Muscle layer of duodenum (tissue), 2 donors: ENCODE data around the gene CTSC.
"Not testable (repeated sequence)": the region's sequence is repeated elsewhere in the genome, so short reads cannot be mapped to it uniquely, and the experiment has no call there.

Experiments
- H3K27ac ChIP-seq: one replicate; pipeline ENCODE4 v1.7.0; 2013; ENCODE audit warnings: mild to moderate bottlenecking, low read length
- H3K27me3 ChIP-seq: one replicate; pipeline ENCODE4 v1.7.0; 2013; ENCODE audit warnings: low read depth, mild to moderate bottlenecking, control low read depth, low read length
- H3K36me3 ChIP-seq, 2 donors: one replicate each; pipeline ENCODE4 v1.7.0; 2013; ENCODE audit warnings: low read length in 2 of 2, control low read depth in 1 of 2, mild to moderate bottlenecking in 1 of 2; ENCODE audit not compliant: insufficient read depth in 2 of 2, control insufficient read depth in 1 of 2
- H3K4me1 ChIP-seq, 2 donors: one replicate each; pipeline ENCODE4 v1.7.0; 2013; ENCODE audit warnings: low read length in 2 of 2, mild to moderate bottlenecking in 2 of 2, control low read depth in 1 of 2, moderate library complexity in 1 of 2; ENCODE audit not compliant: insufficient read depth in 2 of 2, control insufficient read depth in 1 of 2
- H3K4me3 ChIP-seq, 2 donors: one replicate each; pipeline ENCODE4 v1.7.0; 2013; ENCODE audit warnings: low read length in 2 of 2, low read depth in 1 of 2, mild to moderate bottlenecking in 1 of 2
- H3K9me3 ChIP-seq, 2 donors: one replicate each; pipeline ENCODE4 v1.7.0; 2013; ENCODE audit warnings: low read length in 2 of 2, control low read depth in 1 of 2, mild to moderate bottlenecking in 1 of 2; ENCODE audit not compliant: control insufficient read depth in 1 of 2
- donor health status: healthy.

Gene CTSC

DNA sequence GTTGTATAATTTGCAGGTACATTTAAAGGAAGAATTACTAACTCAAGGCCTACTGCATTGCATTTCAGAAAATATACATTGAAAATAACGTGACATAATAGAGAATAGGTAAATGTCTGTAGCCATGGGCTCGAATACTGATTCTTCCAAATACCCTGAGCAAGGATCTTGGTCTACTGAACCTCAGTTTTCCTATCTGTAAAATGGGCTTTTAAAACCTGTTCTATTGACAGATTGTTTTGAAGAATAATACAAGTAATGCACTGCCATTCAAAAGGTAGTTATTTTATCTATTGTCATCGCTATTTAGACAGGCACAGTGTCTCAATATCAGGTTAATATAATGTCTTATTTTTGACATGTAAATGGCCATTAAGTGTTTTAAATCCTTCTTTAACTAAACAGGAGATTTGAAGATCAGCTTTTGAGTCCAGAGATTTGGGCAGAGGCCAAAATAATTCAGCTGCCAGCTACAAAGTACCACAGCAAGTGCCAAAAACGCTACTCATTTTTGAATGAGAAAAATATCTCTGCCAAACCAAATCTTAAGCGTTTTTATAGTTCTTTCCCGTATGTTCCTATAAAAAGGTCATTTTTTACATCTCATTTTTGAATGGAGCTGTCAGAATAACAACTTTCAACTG, 56.7 kb downstream of the CTSC start:
- H3K36me3 ChIP-seq, result no peaks in the 10 kb centered on the region
- no peaks in the 10 kb centered on the region for H3K9me3 ChIP-seq
- H3K4me3 ChIP-seq, result no peak overlapping the region
- H3K4me1 ChIP-seq, result peaks cover 0 to 20% of the 10 kb centered on the region in 2 donors
- H3K27me3 ChIP-seq, result no peaks in the 10 kb centered on the region
- no peak overlapping the region for H3K27ac ChIP-seq

DNA sequence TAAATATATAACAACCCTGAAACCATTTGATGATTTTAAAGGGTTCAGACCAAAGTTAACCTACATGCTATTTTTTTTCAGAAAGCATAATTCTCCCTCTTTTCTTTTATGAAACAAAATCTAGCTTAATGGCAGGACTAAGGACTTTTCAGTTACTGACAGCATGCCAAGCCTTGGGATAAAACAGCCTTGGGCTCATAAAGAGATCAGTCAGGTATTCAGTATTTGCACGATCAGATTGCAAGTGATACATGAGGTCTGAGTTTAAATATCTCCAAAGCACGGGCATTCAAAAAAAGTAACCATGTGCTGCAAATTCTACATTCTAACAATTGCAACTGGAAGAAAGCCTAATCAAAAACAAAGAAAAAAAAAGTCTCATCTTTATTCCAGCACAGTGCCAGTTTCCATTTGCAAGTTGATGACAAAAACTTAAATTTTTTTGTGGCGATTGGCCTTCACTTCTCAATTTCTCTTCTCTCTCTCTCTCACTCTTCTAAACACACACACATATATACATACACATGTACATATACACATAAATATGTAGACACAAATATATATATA, 60.1 kb downstream of the CTSC start:
- Histone ChIP-seq H3K9me3 (no peaks in the 10 kb centered on the region), H3K27ac (no peak overlapping the region), H3K4me3 (no peak overlapping the region), H3K36me3 (no peaks in the 10 kb centered on the region), H3K4me1 (peaks cover 0 to 3% of the 10 kb centered on the region in 2 donors), H3K27me3 (no peaks in the 10 kb centered on the region)

DNA sequence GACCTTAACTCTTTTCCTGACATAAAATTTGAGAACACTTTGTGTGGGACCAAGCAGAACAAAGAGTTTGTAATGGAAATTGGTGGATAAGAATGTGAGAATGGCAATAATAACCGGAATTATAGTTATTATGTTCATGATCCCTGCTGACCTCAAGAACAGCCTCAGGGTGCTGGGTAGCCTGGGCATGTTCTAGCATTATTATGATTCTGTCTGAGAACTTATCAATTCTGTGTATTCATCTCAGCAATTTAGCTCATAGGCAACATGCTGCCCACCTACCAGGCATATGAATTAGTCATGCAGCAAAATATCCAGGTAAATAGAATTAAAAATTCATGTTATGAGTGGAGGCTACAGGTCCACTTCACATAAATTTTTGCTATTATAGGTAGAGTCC, 61.9 kb downstream of the CTSC start:
- H3K36me3 ChIP-seq, result no peaks in the 10 kb centered on the region
- H3K27ac ChIP-seq, result no peak overlapping the region
- H3K4me3 ChIP-seq, result no peak overlapping the region
- H3K27me3 ChIP-seq, result no peaks in the 10 kb centered on the region
- H3K4me1 ChIP-seq, result no peaks in the 10 kb centered on the region
- H3K9me3 ChIP-seq, result no peaks in the 10 kb centered on the region

DNA sequence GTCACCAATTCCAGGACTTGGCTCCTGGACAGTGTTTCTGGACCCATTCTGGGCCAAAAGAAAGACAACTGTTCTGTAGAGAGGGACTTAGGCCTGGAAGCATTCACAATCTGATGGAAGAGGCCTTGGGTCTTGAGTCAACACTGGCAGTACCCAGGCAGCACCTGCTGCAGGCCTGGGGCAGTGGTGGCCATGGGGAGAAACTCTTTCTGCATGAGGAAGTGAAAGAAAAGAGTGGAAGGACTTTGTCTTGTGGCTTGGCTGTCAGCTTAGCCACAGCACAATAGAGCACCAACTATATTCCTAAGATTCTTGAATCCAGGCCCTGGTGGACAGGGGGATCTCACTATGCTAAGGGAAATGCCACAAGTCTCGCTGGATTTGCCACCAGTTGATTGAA, 70.6 kb downstream of the CTSC start:
- Histone ChIP-seq H3K4me3 (no peak overlapping the region), H3K4me1 (no peaks in the 10 kb centered on the region), H3K36me3 (peaks cover 0 to 6% of the 10 kb centered on the region in 2 donors)

DNA sequence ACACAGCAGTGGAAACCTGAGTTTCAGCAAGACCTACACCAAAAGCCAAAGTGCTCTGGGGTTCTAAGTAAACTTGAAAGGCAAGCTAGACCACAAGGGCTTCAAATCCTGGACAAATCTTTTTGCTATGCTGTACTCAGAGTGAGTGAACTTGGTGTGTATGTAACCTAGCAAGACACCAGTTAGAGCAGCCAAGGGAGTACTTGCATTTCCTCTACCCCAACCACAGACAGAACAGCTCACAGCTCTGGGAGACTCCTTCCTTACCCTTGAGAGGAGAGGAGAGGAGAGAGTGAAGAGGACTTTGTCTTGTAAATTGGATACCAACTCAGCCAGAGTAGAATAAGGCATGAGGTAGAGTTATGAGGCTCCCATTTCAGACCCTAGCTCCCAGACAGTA, 71.4 kb downstream of the CTSC start:
- H3K36me3 ChIP-seq, result peaks cover 0 to 6% of the 10 kb centered on the region in 2 donors

More for the DNA sequence above, 70.6 kb downstream of the CTSC start:
- H3K27me3 ChIP-seq, result no peaks in the 10 kb centered on the region
- H3K27ac ChIP-seq, result no peak overlapping the region
- H3K9me3 ChIP-seq, result no peaks in the 10 kb centered on the region

DNA sequence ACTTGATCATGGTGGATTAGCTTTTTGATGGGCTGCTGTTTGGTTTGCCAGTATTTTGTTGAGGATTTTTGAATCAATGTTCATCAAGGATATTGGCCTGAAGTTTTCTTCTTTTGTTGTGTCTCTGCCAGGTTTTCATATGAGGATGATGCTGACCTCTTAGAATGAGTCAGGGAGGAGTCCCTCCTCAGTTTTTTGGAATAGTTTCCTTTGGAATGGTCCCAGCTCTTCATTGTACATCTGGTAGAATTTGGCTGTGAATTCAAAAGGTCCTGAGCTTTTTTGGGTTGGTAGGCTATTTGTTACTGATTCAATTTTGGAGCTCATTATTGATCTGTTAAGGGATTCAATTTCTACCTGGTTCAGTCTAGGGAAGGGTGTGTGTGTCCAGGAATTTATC, 78.1 kb downstream of the CTSC start:
- Histone ChIP-seq H3K4me3 (no peak overlapping the region), H3K9me3 (peaks cover 7 to 26% of the 10 kb centered on the region in 2 donors), H3K27ac (no peak overlapping the region), H3K36me3 (peaks cover 0 to 5% of the 10 kb centered on the region in 2 donors), H3K4me1 (no peaks in the 10 kb centered on the region), H3K27me3 (no peaks in the 10 kb centered on the region)

More for the DNA sequence above, 71.4 kb downstream of the CTSC start:
- H3K4me3 ChIP-seq, result no peak overlapping the region
- no peaks in the 10 kb centered on the region for H3K4me1 ChIP-seq
- no peak overlapping the region for H3K27ac ChIP-seq
- no peaks in the 10 kb centered on the region for H3K27me3 ChIP-seq
- H3K9me3 ChIP-seq, result no peaks in the 10 kb centered on the region

DNA sequence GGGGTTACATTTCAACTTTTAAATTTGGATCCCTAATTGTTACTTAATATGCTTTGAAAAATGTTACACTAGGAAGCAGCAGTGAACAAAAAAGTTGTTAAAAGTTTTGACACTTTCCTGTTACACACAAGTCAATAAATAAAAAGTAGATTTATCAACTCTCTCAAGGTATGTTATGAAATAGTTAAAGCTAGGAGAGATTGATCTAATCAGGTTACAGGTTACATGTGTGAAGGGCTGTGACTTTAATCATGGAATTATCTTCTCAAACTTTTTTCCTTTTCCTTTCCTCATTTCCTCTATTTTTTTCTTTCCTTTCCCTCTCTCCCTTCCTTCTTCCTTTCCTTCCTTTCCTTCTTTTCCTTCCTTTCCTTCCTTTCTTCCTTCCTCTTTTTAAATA, 85.3 kb downstream of the CTSC start:
- Histone ChIP-seq H3K27me3 (no peaks in the 10 kb centered on the region), H3K9me3 (peaks cover 0 to 9% of the 10 kb centered on the region in 2 donors), H3K36me3 (no peaks in the 10 kb centered on the region), H3K4me3 (no peak overlapping the region), H3K27ac (no peak overlapping the region), H3K4me1 (no peaks in the 10 kb centered on the region)

DNA sequence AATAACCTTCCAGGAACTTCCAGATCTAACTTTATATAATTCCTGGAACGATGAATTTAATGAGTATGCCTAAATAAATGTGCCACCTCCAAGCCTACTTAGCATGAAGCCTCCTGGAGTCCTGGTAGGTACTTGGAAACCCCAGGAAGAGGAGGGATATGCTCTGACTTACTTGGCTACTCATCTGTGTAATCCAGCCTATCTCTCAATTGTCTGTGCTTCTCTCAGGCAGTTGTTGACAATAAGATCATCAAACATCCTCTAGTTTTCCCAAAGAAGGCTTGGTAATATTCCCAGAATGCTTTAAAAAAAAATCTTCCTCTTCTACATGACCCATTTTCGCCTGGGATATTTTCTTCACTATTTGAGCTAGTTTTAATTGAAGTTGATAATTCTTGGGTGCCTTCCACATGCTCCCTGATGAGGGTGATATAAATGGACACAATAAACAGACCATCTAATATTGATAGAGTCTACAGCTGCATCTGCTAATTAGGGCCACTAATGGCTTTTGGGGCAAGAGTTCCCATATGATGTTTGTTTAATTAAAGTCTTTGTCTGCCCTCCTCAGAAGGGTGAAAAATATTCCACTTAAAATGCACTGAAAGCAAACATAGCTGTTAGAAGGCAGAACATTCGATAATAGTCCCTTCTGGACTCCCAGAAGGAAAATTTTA, 86.8 kb downstream of the CTSC start:
- Histone ChIP-seq H3K4me1 (no peaks in the 10 kb centered on the region), H3K27me3 (no peaks in the 10 kb centered on the region), H3K36me3 (no peaks in the 10 kb centered on the region), H3K27ac (no peak overlapping the region), H3K9me3 (peaks cover 0 to 5% of the 10 kb centered on the region in 2 donors), H3K4me3 (no peak overlapping the region)

DNA sequence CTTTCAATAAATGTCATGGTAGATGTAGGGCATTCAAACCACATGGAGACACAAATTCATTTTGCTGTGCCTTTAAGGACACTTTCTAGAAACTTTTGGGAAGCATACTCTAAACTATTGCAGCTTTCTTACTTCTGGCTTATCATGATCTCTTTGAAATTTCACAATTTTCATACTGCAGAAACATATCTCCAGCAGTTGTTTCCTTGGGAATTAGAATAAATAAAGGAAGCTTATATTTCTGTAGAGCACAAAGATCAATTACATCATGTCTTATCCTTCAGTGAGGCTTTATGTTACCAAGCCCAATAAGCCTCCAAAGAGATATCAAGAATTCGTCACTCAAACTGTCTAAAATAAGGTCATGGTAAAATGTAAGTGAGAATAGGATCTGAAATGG, 87.8 kb downstream of the CTSC start:
- Histone ChIP-seq H3K36me3 (no peaks in the 10 kb centered on the region), H3K9me3 (no peaks in the 10 kb centered on the region), H3K4me3 (no peak overlapping the region), H3K27me3 (no peaks in the 10 kb centered on the region), H3K27ac (no peak overlapping the region), H3K4me1 (no peaks in the 10 kb centered on the region)

DNA sequence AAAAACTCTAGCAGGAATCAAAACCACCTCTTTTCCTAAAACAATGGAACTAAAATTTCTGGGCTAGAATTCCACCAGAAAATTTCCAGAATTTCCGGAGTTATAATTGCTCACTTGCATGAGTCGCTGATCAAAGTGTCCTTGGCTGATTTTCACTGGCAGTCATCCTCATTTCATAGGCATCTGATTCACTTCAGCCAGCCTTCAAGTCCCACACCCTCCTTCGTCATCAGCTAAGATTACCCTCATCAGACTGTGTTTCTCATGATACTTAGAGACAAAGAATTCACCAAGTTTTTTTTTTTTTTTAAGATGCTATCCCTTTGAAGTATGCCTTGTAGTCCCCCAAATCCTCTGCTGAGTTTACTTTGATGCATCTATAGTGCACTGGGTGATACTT, 90.8 kb downstream of the CTSC start:
- Histone ChIP-seq H3K4me1 (no peaks in the 10 kb centered on the region), H3K4me3 (no peak overlapping the region), H3K27me3 (no peaks in the 10 kb centered on the region), H3K27ac (no peak overlapping the region), H3K36me3 (no peaks in the 10 kb centered on the region), H3K9me3 (no peaks in the 10 kb centered on the region)

DNA sequence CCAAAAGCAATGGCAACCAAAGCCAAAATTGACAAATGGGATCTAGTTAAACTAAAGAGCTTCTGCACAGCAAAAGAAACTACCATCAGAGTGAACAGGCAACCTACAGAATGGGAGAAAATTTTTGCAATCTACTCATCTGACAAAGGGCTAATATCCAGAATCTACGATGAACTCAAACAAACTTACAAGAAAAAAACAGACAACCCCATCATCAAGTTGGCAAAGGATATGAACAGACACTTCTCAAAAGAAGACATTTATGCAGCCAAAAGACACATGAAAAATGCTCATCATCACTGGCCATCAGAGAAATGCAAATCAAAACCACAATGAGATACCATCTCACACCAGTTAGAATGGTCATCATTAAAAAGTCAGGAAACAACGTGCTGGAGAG, 92.0 kb downstream of the CTSC start:
- not testable (repeated sequence) for H3K36me3 ChIP-seq, H3K9me3 ChIP-seq, H3K27me3 ChIP-seq, H3K27ac ChIP-seq, H3K4me3 ChIP-seq, H3K4me1 ChIP-seq
